ENCODE results near the gene CROCC2.

GRCh38 chr2:240868286-240869108 lies 37.6 kb upstream of the CROCC2 start, which contains the start of gene AGXT:
- TF ChIP-seq POLR2A (IDR thresholded peaks at IDR 0.05; ENCODE audit: low read depth, low read length) (no peak), POLR2AphosphoS5 (IDR thresholded peaks at IDR 0.05; ENCODE audit: low read depth, low read length) (no peak)

All from GM12892 (cell line).